Left lobe of liver (tissue), 2 donors: Measurements from ENCODE around the gene FECH. TPM values are rescaled to one million over a fixed set of nuclear protein-coding genes. Genes with fewer than 3 reads are reported as not detected.
A peak's percentile ranks its signal among the peaks of the same experiment; 100 is the strongest.

ENCODE experiments used
- ATAC-seq: fragments of 200-7000 bp; cut with Tn5 transposase; one replicate; pipeline ENCODE4 v1.9.1; 2020; ENCODE audit warnings: mild to moderate bottlenecking, moderate library complexity
- DNase-seq: peaks from one replicate; pipeline ENCODE4 v3.0.0-alpha.2; 2020; ENCODE audit warnings: low spot score
- total RNA-seq: library from RNA; stranded (reverse); gene quantifications from one replicate; pipeline ENCODE4 v1.2.1, GENCODE V29; 2021
- donor health status: DM: no; HTN: no; CAD: no; lungs with moderate emphysema.
- donor health status: DM: no; HTN: yes; CAD: no.

The FECH gene
- total RNA-seq, 1 donor from 2014 or later = 31.5 TPM

DNA sequence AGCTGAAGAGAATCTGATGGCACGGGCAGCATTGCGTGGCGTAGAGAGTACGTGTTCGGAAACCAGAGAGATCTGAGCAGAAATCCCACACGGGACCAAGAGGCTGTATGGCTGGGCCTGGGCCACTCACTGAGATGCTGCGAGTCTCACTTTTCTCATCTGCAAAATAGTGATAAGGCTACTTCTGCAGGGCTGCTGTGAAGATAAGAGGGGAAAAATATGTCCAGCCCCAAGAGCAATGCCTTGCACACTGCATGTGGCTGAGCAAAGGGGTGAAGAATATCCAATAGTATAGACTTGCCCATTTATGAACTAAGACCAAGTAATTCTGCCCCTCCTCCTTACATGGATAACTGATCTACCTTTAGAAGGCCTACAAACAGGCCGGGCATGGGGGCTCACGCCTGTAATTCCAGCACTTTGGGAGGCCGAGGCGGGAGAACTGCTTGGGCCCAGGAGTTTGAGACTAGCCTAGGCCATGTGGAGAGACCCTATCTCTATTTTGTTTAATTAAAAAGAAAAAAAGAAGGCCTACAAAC lies 3.1 kb downstream of the FECH start:
- DNase-seq (no peak), ATAC-seq (no peak)

DNA sequence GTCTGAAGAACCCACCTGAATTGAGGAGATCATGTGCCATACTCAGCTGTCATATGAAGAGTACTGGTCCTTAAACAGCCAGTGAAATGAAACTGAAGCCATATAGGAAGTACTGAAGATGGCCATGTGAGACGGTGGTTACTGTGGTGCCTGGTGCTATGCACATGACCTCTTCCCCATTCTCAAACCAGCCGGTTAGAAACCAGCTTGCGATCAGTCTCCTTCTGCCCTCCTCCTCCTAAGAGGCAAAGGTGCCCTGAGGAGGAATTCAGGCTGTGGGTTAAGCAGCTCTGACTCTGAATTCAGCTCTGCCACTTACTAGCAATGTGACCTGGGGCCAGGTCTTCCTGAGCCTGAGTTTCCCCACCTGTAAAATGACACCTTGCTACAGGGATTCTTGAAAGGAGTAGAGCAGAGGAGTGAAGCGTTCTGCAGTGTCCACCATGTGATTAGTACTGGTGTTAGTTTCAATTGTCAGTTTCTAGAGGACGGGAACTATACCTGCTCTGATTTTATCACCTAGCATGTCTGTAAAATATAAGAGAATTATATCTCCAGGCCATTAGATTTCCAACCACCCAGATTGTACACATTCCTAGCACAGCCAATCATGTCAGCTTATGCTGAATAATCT lies 5.1 kb downstream of the FECH start:
- DNase-seq (no peak), ATAC-seq (peak; percentile 29)

DNA sequence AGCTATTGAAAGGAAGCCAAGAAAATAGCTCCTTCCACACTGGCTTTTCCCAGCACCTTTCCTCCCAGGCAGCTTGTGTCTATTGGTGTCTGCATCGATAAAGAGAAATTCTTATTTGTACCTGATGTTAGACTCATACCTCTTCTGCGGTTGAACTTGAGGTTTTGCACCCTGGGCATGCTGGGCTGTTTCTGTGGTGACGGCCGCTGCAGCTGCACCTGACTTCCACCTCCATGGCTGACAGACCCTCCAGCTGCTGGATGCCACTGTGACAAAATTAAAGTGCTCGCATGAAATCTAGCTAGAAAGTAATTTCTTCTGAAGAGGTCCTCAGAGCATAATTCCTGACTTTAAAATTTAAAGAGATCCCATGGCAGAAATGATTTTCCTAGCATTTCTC lies 6.6 kb downstream of the FECH start:
- DNase-seq (no peak), ATAC-seq (no peak)

DNA sequence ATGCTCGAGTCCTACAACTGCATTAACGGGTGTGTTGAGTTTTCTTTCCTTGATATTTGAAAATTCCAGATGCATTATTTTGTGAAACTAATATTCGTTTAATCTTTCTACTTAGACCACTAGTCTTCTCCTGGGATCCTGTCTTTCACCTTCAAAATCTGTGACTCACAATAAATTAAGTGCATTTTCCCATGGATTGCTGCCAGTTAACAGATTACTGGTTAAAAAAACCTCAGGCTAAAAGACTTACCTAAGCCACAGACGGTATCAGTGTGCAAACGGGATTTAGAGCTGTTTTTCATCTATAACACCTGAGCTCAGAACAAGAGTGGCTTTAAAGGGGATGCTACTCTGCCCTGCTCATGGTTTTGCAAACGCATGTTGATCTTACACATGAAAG lies 10.2 kb downstream of the FECH start:
- ATAC-seq (no peak), DNase-seq (no peak)

DNA sequence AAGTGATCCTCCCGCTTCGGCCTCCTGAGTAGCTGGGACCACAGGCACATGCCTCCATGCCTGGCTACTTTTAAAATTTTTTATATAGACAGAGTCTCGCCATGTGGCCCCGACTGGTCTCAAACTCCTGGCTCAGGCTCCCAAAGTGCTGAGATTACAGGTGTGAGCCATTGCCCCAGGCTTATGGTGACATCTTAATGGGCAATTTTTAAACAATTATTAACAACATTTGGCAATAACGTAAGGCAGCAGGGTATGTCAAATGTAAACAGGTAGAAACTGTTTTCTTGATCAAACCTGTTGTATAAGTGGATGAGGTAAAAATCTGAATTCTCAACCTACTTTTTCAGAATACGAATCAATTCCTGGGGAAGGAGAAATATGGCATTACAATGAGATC lies 11.0 kb downstream of the FECH start:
- ATAC-seq = no peak
- no peak for DNase-seq

DNA sequence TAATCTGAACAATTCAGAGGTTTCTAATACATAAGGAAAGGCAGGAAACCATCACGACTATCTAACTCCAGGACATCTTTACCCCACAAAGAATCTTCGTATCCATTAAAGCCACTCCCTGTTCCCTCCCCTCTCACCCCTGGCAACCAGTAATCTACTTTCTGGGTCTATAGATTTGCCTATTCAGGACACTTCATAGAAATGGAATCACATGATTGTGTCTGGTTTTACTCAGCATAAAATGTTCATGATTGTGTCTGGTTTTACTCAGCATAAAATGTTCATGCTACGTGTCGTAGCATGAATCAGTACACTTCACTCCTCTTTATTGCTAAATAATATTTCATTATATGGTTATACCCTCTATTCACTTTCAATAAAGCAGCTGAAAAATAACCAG lies 11.6 kb downstream of the FECH start:
- DNase-seq = no peak
- no peak for ATAC-seq

DNA sequence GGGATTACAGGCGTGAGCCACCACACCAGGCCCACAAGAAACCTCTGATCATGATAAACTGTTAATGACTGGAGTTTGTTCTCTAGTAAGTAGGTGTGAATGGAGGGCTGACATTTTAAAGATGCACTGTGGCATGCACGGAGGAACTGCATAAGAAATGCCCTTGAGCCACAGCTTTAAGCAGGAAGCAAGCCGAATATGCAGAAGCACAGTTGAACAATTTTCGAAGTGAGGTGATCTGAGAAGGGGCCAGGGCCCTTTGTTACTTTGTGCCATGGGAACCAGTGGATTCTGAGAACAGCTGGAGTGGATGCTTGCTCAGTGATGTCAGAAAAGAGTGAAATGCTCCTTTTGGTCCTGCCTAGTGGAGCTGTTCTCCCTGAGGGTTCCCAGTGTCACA lies 16.3 kb downstream of the FECH start:
- no peak for ATAC-seq

DNA sequence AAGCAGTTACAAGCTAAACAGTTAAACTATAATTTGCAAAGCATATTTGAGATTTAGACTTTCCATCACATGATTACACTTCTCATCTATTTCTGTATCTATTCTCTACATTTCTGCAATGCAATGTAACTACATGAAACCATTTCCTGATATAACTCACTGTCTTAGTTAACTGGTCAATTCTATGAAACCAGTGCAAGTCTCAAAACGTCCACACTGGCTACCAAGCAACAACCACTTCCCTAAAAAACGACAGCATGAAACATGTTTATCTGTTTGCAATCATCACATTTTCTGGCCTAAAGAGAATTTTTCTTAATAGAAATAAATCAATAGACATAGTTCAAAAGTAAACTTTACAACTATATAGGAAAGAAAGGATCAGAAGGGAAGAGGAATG lies 17.4 kb downstream of the FECH start:
- DNase-seq = no peak
- no peak for ATAC-seq

More for the DNA sequence above, 16.3 kb downstream of the FECH start:
- no peak for DNase-seq

DNA sequence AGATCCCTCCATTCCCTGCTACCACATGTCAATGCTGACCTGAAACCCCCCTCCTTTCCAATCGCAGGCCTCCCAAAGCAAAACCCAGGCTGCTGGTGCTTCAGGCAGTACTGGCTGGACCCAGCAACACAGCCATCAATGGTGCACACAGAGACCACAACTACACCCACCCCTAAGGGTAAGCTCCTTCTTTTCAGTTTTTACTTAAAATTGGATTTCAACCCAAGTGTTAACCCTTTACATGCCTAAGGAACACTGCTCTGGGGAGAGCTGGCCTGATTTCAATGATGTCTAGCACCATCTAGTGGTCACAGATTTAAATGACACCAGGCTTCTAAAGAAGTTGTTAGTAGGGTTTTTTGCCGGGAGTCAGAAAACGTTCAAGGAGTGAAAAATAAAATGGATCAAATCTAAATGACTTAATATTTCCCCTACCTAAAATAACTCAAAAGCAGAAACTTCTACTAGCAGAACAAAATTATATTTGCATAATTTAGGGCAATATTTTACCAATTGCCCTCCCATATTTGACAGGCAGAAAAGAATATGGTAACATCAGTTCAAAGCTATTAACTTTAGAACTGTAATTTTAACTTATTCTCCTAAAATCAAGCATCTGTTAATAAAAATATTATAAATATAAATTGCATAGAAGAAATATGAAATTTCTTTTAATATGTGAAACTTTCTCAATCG lies 24.6 kb downstream of the FECH start:
- ATAC-seq (peak; percentile 83), DNase-seq (no peak)

DNA sequence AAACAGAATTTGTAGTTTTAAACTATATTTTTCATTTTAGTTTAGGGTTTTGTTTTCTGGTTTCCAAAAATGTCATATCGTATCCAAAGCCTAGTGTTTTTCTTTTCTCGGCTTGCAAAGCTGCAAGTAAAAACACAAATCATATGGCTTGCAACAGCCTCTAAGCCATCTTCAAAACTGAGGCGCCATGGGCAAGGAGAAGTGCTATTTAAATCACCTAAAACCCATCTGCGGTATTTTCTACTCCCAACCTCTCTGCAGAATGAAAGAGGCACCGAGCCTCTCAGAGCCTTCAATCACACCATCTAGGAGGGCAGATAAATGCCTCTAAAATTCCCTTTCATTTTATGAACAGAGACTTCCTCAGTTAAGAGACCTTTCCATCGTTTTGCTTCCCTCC lies 25.2 kb downstream of the FECH start:
- DNase-seq (no peak), ATAC-seq (no peak)

DNA sequence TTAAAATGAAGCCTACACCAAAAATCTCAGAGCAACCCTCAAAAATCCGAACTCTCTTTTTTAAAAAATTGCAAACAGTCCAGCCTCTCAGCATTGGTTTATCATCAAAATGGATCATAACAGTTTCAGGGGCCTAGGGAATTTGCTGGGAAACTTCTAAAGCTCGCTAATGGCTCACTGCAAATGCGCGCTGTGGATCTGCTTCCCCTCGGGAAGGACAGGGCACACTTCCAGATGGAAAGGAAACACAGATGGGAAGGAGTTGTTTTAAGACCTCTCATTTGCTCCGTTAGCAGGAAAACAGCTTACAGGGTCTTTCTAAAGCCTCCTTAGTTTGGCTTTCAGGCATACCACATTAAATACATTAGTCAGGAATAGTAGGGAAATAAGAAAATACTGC lies 27.2 kb downstream of the FECH start:
- DNase-seq (no peak), ATAC-seq (no peak)

DNA sequence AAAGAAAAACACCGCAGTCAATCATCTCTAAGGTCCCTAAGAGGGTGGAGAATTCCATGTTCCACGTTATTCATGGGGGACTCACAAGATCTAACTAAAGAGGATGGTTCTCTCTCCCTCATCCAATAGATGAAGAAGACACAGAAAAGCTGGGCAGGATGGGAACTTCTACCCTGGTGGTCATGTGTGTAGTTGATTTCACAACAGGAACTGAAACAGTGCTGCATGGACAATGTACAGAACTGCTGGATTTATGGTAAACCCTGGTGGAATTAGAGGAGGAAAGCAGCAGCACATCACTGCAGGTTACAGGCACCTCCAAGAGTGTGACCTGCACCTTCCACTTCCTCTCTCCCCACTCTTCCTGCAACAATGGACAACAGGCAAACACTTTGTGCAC lies 31.4 kb downstream of the FECH start:
- ATAC-seq = no peak

DNA sequence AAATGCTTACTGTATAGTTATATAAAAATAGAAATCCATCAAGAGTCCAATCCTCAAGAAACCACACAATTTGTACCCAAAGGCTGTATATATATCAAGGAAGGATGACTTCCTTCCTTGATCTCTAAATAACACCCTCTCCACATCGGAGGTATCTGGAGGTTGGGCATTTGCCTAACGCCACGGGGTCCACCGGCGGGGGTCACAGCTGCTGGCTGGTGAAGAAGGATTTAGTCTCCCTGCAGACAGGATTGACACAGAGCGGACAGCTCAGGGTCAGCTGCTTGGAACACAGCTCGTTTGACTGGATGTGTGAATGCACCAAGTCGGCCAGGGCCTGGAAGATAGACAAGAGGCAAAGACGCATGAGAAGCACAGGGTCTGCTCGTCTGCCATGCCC lies 36.0 kb downstream of the FECH start:
- DNase-seq = no peak
- ATAC-seq = no peak

More for the DNA sequence above, 31.4 kb downstream of the FECH start:
- DNase-seq = no peak

DNA sequence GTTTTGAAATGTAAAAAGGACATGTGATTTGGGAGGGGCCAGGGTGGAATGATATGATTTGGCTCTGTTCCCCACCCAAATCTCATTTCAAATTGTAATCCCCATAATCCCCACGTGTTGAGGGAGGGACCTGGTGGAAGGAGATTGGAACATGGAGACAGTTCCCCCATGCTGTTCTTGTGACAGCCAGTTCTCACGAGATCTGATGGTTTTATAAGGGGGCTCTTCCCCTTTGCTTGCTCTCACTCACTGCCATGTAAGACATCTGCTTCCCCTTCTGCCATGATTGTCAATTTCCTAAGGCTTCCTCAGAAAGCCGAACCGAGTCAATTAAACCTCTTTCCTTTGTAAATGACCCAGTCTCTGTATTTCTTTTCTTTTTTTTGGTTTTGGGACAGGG lies 39.2 kb downstream of the FECH start:
- DNase-seq = no peak

DNA sequence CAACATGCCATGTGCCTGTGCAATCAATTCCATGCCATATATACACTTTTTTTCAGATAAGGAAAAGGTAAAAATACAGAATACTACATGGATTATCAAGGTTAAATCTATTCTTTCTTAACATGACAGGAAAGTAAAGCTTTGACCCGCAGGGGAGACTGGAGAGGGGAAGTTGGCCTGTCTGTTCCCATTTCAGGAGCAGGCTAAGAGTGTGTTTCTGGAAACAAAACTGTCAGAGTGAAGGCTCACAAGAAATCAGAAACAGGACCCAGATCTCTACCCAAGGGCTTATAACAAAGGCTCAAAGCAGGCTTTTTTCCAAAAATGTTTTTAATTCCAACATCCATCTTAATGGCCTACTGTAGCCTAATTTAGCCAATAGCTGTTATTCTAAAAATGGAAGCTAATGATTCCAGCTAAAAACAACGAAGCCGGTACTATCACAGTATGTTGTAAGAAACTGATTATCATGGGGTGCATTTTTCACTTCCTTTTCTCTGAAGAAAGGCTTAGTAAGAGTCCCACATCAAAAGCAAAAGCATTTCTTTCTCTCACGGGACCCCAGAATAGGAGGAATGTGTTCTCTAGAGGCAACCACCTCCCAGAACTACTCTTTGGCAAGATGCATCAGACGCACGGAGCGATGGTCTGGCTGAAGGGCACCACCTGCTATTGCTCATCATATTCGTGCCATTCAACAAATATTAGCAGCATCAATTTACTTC lies 41.4 kb downstream of the FECH start:
- DNase-seq (no peak), ATAC-seq (no peak)

More for the DNA sequence above, 39.2 kb downstream of the FECH start:
- ATAC-seq = no peak

DNA sequence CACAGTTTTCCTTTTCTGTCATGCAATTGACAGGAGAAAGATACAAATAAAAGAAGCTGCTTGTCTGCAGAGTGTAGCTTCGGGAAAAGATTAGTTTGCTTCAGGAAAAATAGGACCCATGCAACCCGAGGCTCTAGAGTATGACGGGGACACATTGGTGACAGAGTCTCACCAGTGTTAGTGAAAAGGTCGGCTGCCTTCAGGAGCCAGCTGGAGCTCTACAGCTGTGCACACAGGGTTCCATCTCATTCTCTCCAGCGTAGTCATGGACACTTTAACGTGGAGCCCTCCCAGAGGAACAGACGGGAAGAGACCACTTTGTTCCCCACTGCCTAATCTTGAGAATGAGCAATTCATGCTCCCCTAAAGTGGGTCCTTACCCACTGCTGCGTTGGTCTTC lies 42.9 kb downstream of the FECH start:
- DNase-seq (no peak), ATAC-seq (no peak)

DNA sequence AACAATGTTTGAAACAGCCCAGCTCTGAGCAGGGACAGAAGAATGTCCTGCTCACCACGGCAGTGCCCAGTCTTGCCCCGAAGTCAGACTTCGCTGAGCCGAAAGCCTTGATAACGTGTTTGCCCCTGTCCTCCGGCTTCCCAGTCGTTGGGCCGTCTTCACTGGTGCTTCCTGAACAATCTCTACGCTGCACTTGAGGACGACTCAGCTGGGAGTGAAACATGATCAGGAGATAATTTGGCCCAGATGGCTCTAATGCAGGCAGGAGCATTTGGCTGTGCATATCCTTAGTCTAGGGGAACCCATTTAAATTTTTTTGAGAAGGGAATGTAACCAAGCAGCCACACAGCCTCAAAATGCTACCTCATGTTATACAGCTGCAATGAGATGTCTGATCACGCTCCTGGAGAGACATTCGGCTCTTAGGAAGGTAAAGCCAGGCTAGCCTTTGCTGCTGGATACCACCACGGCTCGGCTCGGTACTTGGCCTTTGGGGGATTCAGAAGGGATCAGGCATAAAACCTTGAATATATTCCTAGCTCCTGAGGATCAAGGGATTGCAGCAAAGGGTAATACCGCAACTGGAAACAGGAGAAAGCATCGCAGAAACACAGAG lies 43.6 kb downstream of the FECH start:
- no peak for ATAC-seq
- DNase-seq = no peak

DNA sequence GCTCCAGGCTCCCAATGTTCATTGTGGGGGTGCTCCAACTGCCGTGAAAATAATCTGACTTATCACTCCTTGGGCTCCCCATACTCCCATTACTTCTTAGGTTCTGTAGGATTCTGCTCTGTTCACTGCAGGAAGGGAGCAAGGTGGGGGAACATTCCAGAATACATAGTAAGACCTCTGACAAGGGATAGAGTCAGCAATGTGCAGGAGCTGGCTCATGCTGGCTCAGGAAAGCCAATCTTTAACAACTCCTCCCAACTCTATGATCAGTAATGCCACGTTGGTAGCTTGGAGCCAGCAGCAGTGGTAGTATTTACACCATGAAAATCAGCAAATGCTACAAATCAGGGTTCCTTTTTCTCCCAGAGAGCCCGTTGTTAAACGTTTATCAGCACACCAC lies 44.4 kb downstream of the FECH start:
- DNase-seq = no peak
- ATAC-seq = no peak

DNA sequence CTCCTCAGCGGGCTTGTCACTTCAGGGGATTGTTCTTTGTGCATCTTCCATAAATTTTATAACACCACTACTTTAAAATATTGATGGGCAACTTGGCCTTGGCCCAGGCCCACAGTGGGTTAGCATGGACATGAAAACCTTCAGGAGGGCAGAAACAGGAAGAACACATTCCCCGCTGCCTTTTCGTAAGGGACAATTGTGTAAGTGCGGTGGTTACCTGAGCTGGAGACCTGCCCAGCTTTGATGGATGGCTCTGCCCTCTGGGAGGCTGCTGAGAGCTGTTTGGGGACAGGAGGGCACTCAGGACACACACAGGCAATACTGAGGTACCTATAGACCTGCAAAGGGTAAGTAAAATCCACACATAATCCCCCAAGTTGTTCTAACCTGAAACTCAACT lies 46.8 kb downstream of the FECH start:
- DNase-seq (peak; percentile 77), ATAC-seq (peak; percentile 93)

DNA sequence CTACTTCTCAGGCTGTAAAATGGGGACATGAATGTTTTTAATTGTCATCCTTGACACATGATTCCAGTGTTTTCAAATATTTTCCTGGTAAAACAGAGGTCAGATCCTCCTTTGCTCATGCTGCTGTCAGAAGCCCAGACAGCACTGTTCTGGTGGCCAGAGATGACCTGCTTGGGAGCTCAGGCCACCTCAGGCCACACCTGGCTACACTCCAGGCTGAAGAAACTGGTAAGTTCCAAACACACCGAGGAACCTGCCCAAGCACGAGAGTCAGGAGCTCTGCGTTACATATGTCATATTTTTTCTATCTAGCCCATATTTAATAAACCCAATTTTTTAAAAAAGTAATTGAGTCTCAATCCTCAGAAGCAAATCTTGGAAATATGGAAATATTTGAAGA lies 47.9 kb downstream of the FECH start:
- DNase-seq = peak; percentile 53
- peak; percentile 64 for ATAC-seq

DNA sequence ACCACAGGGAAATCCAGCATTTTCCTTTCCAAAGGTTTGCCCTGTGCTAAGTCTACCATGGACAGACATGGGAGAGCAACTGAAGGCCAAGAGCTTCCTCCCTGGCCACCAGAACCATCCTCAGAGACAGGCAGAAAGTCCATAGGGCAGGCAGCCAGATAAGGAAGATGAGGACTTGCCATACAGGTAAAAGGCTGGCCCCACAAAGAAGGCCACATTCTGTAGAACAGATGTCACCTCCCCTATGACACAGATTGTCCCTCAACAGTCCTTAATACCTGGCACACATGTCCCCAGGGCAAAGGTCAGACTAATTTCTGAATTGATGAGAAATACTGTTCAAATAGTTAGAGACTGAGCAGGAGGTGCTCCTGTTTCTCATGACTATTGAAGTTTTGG lies 52.0 kb downstream of the FECH start:
- peak; percentile 28 for ATAC-seq
- no peak for DNase-seq
